ENCODE data around the gene NME3. TPM values are rescaled to one million over a fixed set of nuclear protein-coding genes. Genes with fewer than 3 reads are reported as not detected.

Gene NME3
- total and polyA plus RNA-seq, 9 of the 15 experiments (the other 6 are each of a cell fraction or from before 2014, with no cell fraction given), result 0.68 to 76.3 (median 11.5) TPM

- TF ChIP-seq RREB1 (CRISPR knock-in tag; IDR thresholded peaks at IDR 0.05), result no peak
- no peak for TF ChIP-seq NR2C1 (IDR thresholded peaks at IDR 0.05)
- no peak for TF ChIP-seq NR2C1 (tag; IDR thresholded peaks at IDR 0.05)
- no peak for TF ChIP-seq SAFB (IDR thresholded peaks at IDR 0.05; ENCODE audit: borderline replicate concordance, low read depth, low read length)
- TF ChIP-seq GATAD2A (IDR thresholded peaks at IDR 0.05), result no peak
- no peak for TF ChIP-seq ARID3A (IDR thresholded peaks at IDR 0.05; ENCODE audit: borderline replicate concordance, low read depth, low read length)
- peak; percentile 29; the same call in 1 of the 2 replicates for TF ChIP-seq RBFOX2 (IDR thresholded peaks at IDR 0.05; ENCODE audit: low read depth, low read length)
- TF ChIP-seq POLR2H (tag; IDR thresholded peaks at IDR 0.05; ENCODE audit: low read depth), result no peak
- no peak for TF ChIP-seq ZNF175 (CRISPR knock-in tag; IDR thresholded peaks at IDR 0.05; ENCODE audit: low read depth)
- no peak for TF ChIP-seq TSHZ1 (CRISPR knock-in tag; IDR thresholded peaks at IDR 0.05)
- no peak for TF ChIP-seq NBN (IDR thresholded peaks at IDR 0.05; ENCODE audit: low read depth)
- no peak for TF ChIP-seq NR2C2 (CRISPR knock-in tag; IDR thresholded peaks at IDR 0.05)
- TF ChIP-seq NR2C2 (tag; IDR thresholded peaks at IDR 0.05), result no peak
- TF ChIP-seq ATF4 (CRISPR knock-in tag; IDR thresholded peaks at IDR 0.05), result no peak
- no peak for TF ChIP-seq ZSCAN29 (IDR thresholded peaks at IDR 0.05)
These were observed 7.5 kb downstream of the NME3 start (continued) for GRCh38 chr16:1763521-1764511.
